Right ventricle myocardium inferior (tissue), 1 donor: Measurements from ENCODE around the gene BEST1. TPM values are rescaled to one million over a fixed set of nuclear protein-coding genes. Genes with fewer than 3 reads are reported as not detected.
"Not testable (repeated sequence)": the region's sequence is repeated elsewhere in the genome, so short reads cannot be mapped to it uniquely, and the experiment has no call there.

ENCODE experiments used
- ATAC-seq: fragments of 200-7000 bp; cut with Tn5 transposase; one replicate; pipeline ENCODE4 v1.9.1; 2020; ENCODE audit warnings: mild to moderate bottlenecking, moderate library complexity
- DNase-seq: peaks from one replicate; pipeline ENCODE4 v3.0.0; 2021; ENCODE audit errors: missing footprints
- intact Hi-C: fragments of 100-400 bp; cut with DNase I; formaldehyde crosslinking; loops from one replicate; pipeline ENCODE4 v1.11.0; 2022
- total RNA-seq: library from RNA; stranded (reverse); fragmentation: NEBNext Ultra II Directional; extraction: Animal tissue kit (Norgen Biotek cat#: 25700); gene quantifications from one replicate; pipeline ENCODE4 v1.2.1, GENCODE V29; 2021
- donor health status: DM: no; HTN: yes; CAD: no; lungs with severe emphysema.

Gene BEST1
- total RNA-seq, 1 donor from 2014 or later, result 1.9 TPM

GRCh38 chr11:61958590-61958989 lies 8.4 kb downstream of the BEST1 start:
- DNase-seq, result no peak
- no peak for ATAC-seq
- intact Hi-C loops, result loop anchor here (10.0 kb wide), 1 partner anchor 96 kb away; no protein-coding TSS in a partner anchor

DNA sequence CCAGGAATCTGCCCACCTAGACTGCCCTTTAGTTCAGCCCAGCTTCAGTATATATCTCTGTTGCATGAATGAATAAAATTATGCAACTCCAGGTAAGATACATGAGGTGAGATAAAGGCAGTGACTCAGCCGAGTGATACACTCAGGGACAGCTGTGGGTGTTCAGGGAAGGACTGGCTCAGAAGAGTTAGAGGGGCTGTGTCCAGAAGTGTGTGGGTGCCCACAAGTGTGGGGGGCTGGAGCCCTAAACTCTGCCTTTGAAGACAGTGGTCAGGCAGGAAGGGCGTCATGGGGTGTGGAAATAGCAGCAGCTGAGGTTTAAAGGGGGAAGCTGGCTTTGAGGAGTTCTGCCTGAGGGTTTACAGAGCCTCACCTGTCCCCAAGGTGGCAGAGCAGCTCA lies 9.0 kb downstream of the BEST1 start:
- DNase-seq, result no peak
- intact Hi-C loops, result loop anchor here (10.0 kb wide), 1 partner anchor 96 kb away; no protein-coding TSS in a partner anchor
- no peak for ATAC-seq

GRCh38 chr11:61959678-61960077 lies 9.5 kb downstream of the BEST1 start:
- DNase-seq (no peak), ATAC-seq (no peak)
- intact Hi-C loops, result loop anchor here (10.0 kb wide), 1 partner anchor 95 kb away; no protein-coding TSS in a partner anchor

- intact Hi-C loops, result no loop called here
- ATAC-seq (no peak), DNase-seq (no peak)
These were observed 10.4 kb downstream of the BEST1 start for GRCh38 chr11:61960532-61960931.

- ATAC-seq (peak; percentile 77), DNase-seq (peak; percentile 88)
- intact Hi-C loops, result no loop called here
These were observed 11.5 kb downstream of the BEST1 start for GRCh38 chr11:61961570-61962212.

GRCh38 chr11:61962213-61963015 lies 12.3 kb downstream of the BEST1 start:
- DNase-seq (no peak), ATAC-seq (no peak)
- intact Hi-C loops, result no loop called here

DNA sequence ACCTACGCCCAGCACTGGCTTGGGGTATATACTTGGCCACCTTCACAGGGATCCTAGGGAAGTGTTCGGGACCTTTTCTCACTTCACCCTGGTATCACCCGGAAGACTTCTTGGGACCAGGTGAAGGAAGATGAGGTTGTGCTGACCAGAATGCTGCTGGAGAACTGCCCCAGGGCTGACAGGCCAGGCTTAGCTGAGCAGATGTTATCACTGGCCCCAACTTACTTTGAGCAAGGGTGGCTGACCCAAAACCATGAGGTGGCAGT lies 12.8 kb downstream of the BEST1 start:
- DNase-seq (no peak), ATAC-seq (no peak)
- intact Hi-C loops, result no loop called here

DNA sequence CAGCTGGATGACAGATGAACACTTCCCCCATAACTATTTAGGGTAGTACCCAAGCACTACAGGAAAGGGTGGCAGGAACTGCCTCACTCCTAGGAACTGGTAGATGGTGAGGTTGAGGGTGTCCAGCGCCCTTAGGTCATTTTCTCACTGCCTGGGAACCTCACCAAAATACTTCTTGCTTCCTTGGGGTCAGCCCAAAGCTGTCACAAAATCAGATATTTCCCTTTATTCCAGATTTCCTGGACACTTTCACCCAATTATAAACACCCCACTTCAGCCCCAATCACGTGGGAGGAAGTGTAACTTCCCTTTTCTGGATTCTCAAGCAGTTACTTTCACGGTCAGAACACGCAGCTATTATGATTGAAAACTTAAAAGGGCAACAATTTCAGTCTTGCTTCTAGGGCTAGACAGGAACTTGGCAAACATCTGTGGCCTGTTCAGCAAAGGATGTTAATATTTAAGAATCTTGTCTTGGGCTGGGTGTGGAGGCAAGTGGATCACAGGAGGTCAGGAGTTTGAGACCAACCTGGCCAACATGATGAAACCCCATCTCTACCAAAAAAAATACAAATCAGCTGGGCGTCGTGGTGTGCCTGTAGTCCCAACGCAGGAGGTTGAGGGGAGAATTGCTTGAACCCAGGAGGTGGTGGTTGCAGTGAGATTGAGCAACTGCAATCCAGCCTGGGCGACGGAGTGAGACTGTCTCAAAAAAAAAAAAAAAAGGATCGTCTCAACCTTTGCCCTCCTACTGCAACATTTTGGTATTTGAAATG lies 13.3 kb downstream of the BEST1 start:
- ATAC-seq, result no peak
- no peak for DNase-seq
- intact Hi-C loops, result no loop called here

DNA sequence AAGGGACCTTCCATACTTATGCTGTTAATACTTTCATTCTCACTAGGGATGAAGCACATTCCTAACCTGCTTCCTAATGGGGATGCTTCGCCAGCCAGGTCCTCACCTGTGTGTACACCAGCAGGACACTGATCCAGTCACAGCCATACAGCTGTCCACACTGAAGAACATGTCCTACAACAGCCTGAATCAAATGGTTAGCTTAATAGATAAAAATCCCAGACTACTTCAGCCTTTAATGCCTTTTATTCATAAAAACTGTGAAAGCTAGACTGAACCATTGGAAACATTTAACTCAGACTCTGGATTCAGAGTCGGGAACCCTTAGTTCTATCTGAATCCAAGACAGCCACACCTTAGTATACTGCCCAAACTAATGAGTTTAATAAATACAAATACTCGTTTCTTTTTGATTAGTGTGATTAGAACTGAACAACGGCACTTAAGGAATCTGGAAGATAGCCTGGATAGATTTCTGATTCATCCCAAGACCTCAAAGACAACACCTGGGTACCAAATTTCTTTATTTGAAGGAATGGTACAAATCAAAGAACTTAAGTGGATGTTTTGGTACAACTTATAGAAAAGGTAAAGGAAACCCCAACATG lies 14.0 kb downstream of the BEST1 start:
- DNase-seq, result no peak
- intact Hi-C loops, result no loop called here
- no peak for ATAC-seq

DNA sequence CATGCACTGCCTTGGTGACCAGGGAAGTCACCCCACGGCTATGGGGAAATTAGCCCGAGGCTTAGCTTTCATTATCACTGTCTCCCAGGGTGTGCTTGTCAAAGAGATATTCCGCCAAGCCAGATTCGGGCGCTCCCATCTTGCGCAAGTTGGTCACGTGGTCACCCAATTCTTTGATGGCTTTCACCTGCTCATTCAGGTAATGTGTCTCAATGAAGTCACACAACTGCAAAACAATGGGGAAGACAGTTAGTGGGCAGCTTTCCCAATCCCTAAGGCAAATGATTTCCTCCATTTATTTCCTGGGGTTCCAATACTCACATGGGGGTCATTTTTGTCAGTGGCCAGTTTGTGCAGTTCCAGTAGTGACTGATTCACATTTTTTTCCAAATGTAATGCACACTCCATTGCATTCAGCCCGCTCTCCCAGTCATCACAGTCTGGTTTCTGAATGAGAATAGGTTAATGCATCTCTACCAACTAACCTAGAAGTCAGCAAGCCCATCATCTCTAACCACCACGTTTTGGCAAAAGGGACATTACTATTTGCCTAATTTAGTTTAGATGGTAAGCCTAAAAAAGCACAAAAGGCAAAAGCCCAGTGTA lies 14.6 kb downstream of the BEST1 start:
- intact Hi-C loops, result loop anchor here (5.0 kb wide), 1 partner anchor 147 kb away; the partner anchor contains the start of gene FADS1
- DNase-seq, ATAC-seq: not testable (repeated sequence)

GRCh38 chr11:61966734-61967115 lies 16.6 kb downstream of the BEST1 start:
- ATAC-seq, result no peak
- DNase-seq, result no peak
- intact Hi-C loops, result loop anchor here (1.0 to 5.0 kb wide), 2 partner anchors 59 to 149 kb away; partner anchors contain the start of gene FADS1

- intact Hi-C loops, result loop anchor here (1.0 to 5.0 kb wide), 2 partner anchors 58 to 150 kb away; partner anchors contain the start of gene FADS1
- peak; percentile 96 for DNase-seq
- peak; percentile 85 for ATAC-seq
These were observed 17.2 kb downstream of the BEST1 start, which contains the start of gene FTH1 for GRCh38 chr11:61967116-61967923. Gene FTH1 (minus strand): TSS chr11:61967634. CDS start chr11:61967425, 209 bp downstream.

- DNase-seq, result peak; percentile 83
- intact Hi-C loops, result loop anchor here (1.0 to 5.0 kb wide), 2 partner anchors 57 to 151 kb away; partner anchors contain the start of gene FADS1
- ATAC-seq, result no peak
These were observed 18.0 kb downstream of the BEST1 start for GRCh38 chr11:61967924-61968757.

- no peak for DNase-seq
- ATAC-seq, result no peak
- intact Hi-C loops, result loop anchor here (5.0 kb wide), 1 partner anchor 152 kb away; the partner anchor contains the start of gene FADS1
These were observed 18.7 kb downstream of the BEST1 start for GRCh38 chr11:61968758-61969390.

- DNase-seq (no peak), ATAC-seq (no peak)
- intact Hi-C loops, result loop anchor here (5.0 kb wide), 1 partner anchor 152 kb away; the partner anchor contains the start of gene FADS1
These were observed 19.2 kb downstream of the BEST1 start for GRCh38 chr11:61969391-61969758.
